Activated CD4-positive, alpha-beta T cell treated with anti-CD3 and anti-CD28 coated beads for 48 hours (primary cell): ENCODE measurements around the gene DDX3Y.

Experiments used
- DNase-seq: peaks from one replicate; pipeline ENCODE4 v3.0.0-alpha.2; 2020

Gene DDX3Y

GRCh38 chrY:12904618-12905516 is at the start of gene DDX3Y:
TSS of gene DDX3Y (plus strand) at chrY:12904868. CDS start at chrY:12904937, 69 bp downstream.
- peak; percentile 87 for DNase-seq

GRCh38 chrY:12855791-12856275 is 48.8 kb upstream of the DDX3Y start:
- DNase-seq, result no peak

GRCh38 chrY:12867960-12868359 is 36.7 kb upstream of the DDX3Y start:
- no peak for DNase-seq

- DNase-seq, result no peak
These were observed 7.7 kb upstream of the DDX3Y start for GRCh38 chrY:12896973-12897372.

GRCh38 chrY:12898604-12899003 is 6.1 kb upstream of the DDX3Y start:
- no peak for DNase-seq

GRCh38 chrY:12905517-12905872 is 827 bp downstream of the DDX3Y start:
- peak; percentile 79 for DNase-seq

GRCh38 chrY:12905895-12906294 is 1.2 kb downstream of the DDX3Y start:
- peak; percentile 4 for DNase-seq

- no peak for DNase-seq
These were observed 8.9 kb downstream of the DDX3Y start for GRCh38 chrY:12913541-12913940.

- DNase-seq, result no peak
These were observed 23.4 kb downstream of the DDX3Y start for GRCh38 chrY:12928043-12928442.

GRCh38 chrY:12941725-12942687 is 37.3 kb downstream of the DDX3Y start:
- DNase-seq, result no peak
